ENCODE data around the gene CAMK2G.

The CAMK2G gene

GRCh38 chr10:73865459-73866442 lies 8.6 kb downstream of the CAMK2G start:
- in situ Hi-C loops (cut with MboI; ENCODE audit: low sequenced_read_pairs): no loop called here

GRCh38 chr10:73865107-73865458 lies 9.3 kb downstream of the CAMK2G start:
- in situ Hi-C loops (cut with MboI; ENCODE audit: low sequenced_read_pairs): no loop called here

GRCh38 chr10:73864229-73864628 lies 10.1 kb downstream of the CAMK2G start:
- in situ Hi-C loops (cut with MboI; ENCODE audit: low sequenced_read_pairs): no loop called here

GRCh38 chr10:73863039-73863817 lies 11.1 kb downstream of the CAMK2G start:
- in situ Hi-C loops (cut with MboI; ENCODE audit: low sequenced_read_pairs): no loop called here

- in situ Hi-C loops (cut with MboI; ENCODE audit: low sequenced_read_pairs): no loop called here
These were observed 12.3 kb downstream of the CAMK2G start for GRCh38 chr10:73862011-73862410.

GRCh38 chr10:73859784-73860491 lies 14.4 kb downstream of the CAMK2G start:
- in situ Hi-C loops (cut with MboI; ENCODE audit: low sequenced_read_pairs): no loop called here

- in situ Hi-C loops (cut with MboI; ENCODE audit: low sequenced_read_pairs): no loop called here
These were observed 14.9 kb downstream of the CAMK2G start for GRCh38 chr10:73859428-73859783.

GRCh38 chr10:73858750-73859427 lies 15.5 kb downstream of the CAMK2G start:
- in situ Hi-C loops (cut with MboI; ENCODE audit: low sequenced_read_pairs): no loop called here

- in situ Hi-C loops (cut with MboI; ENCODE audit: low sequenced_read_pairs): no loop called here
These were observed 16.2 kb downstream of the CAMK2G start for GRCh38 chr10:73858013-73858708.

GRCh38 chr10:73857446-73857845 lies 16.9 kb downstream of the CAMK2G start:
- in situ Hi-C loops (cut with MboI; ENCODE audit: low sequenced_read_pairs): no loop called here

GRCh38 chr10:73856261-73856660 lies 18.1 kb downstream of the CAMK2G start:
- in situ Hi-C loops (cut with MboI; ENCODE audit: low sequenced_read_pairs): no loop called here

- in situ Hi-C loops (cut with MboI; ENCODE audit: low sequenced_read_pairs): no loop called here
These were observed 18.9 kb downstream of the CAMK2G start for GRCh38 chr10:73855413-73855812.

GRCh38 chr10:73854310-73854709 lies 20.0 kb downstream of the CAMK2G start:
- in situ Hi-C loops (cut with MboI; ENCODE audit: low sequenced_read_pairs): no loop called here

- in situ Hi-C loops (cut with MboI; ENCODE audit: low sequenced_read_pairs): no loop called here
These were observed 21.2 kb downstream of the CAMK2G start for GRCh38 chr10:73853196-73853595.

GRCh38 chr10:73850863-73851461 lies 23.4 kb downstream of the CAMK2G start:
- in situ Hi-C loops (cut with MboI; ENCODE audit: low sequenced_read_pairs): no loop called here

GRCh38 chr10:73850211-73850610 lies 24.1 kb downstream of the CAMK2G start:
- in situ Hi-C loops (cut with MboI; ENCODE audit: low sequenced_read_pairs): no loop called here

GRCh38 chr10:73848821-73849489 lies 25.4 kb downstream of the CAMK2G start:
- in situ Hi-C loops (cut with MboI; ENCODE audit: low sequenced_read_pairs): no loop called here

GRCh38 chr10:73847031-73847430 lies 27.3 kb downstream of the CAMK2G start:
- in situ Hi-C loops (cut with MboI; ENCODE audit: low sequenced_read_pairs): no loop called here

- in situ Hi-C loops (cut with MboI; ENCODE audit: low sequenced_read_pairs): no loop called here
These were observed 31.1 kb downstream of the CAMK2G start for GRCh38 chr10:73843261-73843660.
